Nephron progenitor cell (in vitro differentiated cells): ENCODE data around the gene NOS2.

ENCODE experiments used
- DNase-seq: peaks from one replicate; pipeline ENCODE4 v3.0.0; 2021
- H3K27ac Mint-ChIP-seq: 2 replicates; pipeline ENCODE4 v1.8.0; 2021; ENCODE audit warnings: mild to moderate bottlenecking, moderate library complexity, mixed read lengths
- H3K27me3 Mint-ChIP-seq: 2 replicates; pipeline ENCODE4 v1.8.0; 2021; ENCODE audit warnings: mild to moderate bottlenecking, low read depth, mixed read lengths; ENCODE audit not compliant: poor library complexity
- H3K36me3 Mint-ChIP-seq: 2 replicates; pipeline ENCODE4 v1.8.0; 2021; ENCODE audit warnings: low read depth, mixed read lengths
- H3K4me1 Mint-ChIP-seq: 2 replicates; pipeline ENCODE4 v1.8.0; 2021; ENCODE audit warnings: mixed read lengths
- H3K4me3 Mint-ChIP-seq: 2 replicates; pipeline ENCODE4 v1.8.0; 2021; ENCODE audit warnings: mild to moderate bottlenecking, moderate library complexity, mixed read lengths
- H3K9me3 Mint-ChIP-seq: 2 replicates; pipeline ENCODE4 v1.8.0; 2021; ENCODE audit warnings: mild to moderate bottlenecking, moderate library complexity, mixed read lengths
- TF ChIP-seq, protein P1 (sequence below): fragments of 200-600 bp; sonication (generic); IDR thresholded peaks from 2 replicates; pipeline ENCODE4 v1.5.0; 2021; ENCODE audit warnings: antibody characterized with exemption

Gene NOS2

DNA sequence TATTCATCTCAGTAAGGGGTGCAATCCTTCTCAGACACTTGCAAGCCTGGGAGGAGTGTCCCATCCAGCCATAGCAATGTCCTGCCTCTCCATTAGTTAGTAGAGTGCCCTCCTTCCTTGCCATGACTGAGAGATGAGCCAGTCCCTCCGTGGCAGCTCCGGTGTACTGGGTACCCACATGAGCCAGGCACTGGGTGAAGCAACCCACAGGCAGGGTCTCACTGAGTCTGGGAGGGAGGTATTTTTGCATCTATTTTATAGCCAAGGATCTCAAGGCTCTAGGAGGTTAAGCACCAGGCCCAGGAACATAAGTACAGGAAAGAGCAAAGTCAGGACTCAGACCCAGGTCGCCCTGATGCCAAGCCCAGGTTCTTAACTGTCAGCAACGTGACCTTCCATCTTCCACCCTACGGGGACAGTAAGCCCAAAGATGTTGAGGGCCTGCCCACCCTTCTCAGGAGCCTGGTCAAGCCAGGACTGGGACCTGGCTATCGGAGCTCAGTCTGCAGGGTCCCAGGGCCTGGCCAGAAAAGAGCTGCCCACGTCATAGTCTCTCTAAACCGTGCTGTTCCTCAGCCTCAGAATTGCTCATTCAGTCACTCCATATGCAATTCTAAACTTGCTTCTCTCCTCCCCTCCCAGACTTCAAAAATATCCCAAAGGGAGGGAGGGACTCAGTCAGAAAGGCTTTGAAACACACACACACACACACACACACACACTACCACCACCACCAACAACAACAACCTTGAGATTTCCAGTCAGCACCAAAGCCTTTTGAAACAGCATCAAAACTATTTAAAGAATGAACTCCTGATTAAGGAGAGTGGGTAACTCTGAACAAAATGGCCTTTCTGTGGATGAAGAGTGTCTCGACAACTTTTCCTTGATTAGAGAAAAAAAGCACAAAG, 16.6 kb downstream of the NOS2 start:
- Mint-ChIP-seq H3K27ac (no peak overlapping the region), H3K36me3 (no peaks in the 10 kb centered on the region), H3K4me3 (no peak overlapping the region), H3K27me3 (peaks cover 7% of the 10 kb centered on the region), H3K4me1 (no peaks in the 10 kb centered on the region), H3K9me3 (no peaks in the 10 kb centered on the region)
- TF ChIP-seq, protein P1, sequence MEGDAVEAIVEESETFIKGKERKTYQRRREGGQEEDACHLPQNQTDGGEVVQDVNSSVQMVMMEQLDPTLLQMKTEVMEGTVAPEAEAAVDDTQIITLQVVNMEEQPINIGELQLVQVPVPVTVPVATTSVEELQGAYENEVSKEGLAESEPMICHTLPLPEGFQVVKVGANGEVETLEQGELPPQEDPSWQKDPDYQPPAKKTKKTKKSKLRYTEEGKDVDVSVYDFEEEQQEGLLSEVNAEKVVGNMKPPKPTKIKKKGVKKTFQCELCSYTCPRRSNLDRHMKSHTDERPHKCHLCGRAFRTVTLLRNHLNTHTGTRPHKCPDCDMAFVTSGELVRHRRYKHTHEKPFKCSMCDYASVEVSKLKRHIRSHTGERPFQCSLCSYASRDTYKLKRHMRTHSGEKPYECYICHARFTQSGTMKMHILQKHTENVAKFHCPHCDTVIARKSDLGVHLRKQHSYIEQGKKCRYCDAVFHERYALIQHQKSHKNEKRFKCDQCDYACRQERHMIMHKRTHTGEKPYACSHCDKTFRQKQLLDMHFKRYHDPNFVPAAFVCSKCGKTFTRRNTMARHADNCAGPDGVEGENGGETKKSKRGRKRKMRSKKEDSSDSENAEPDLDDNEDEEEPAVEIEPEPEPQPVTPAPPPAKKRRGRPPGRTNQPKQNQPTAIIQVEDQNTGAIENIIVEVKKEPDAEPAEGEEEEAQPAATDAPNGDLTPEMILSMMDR, result no peak
- no peak for DNase-seq

DNA sequence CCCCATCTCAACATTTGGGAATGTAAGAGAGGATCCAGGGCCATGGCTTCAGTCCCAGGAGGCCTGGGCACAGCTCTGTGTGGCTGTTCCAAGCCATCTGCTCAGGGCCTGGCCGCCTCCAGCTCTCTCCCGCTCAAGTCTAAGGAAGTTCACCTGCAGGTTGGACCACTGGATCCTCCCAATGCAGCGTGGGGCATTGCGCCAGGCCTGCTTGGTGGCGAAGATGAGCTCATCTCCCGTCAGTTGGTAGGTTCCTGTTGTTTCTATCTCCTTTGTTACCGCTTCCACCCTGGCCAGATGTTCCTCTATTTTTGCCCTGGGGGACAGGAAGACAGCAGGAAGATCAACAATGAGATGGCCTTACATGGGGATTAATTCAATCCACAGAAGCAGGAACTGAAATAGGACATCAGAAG, 17.5 kb downstream of the NOS2 start:
- TF ChIP-seq, protein P1, result no peak
- H3K27ac Mint-ChIP-seq, result no peak overlapping the region
- no peaks in the 10 kb centered on the region for H3K4me1 Mint-ChIP-seq
- H3K9me3 Mint-ChIP-seq, result no peaks in the 10 kb centered on the region
- no peak overlapping the region for H3K4me3 Mint-ChIP-seq
- no peak for DNase-seq
- no peaks in the 10 kb centered on the region for H3K36me3 Mint-ChIP-seq
- H3K27me3 Mint-ChIP-seq, result peaks cover 7% of the 10 kb centered on the region

DNA sequence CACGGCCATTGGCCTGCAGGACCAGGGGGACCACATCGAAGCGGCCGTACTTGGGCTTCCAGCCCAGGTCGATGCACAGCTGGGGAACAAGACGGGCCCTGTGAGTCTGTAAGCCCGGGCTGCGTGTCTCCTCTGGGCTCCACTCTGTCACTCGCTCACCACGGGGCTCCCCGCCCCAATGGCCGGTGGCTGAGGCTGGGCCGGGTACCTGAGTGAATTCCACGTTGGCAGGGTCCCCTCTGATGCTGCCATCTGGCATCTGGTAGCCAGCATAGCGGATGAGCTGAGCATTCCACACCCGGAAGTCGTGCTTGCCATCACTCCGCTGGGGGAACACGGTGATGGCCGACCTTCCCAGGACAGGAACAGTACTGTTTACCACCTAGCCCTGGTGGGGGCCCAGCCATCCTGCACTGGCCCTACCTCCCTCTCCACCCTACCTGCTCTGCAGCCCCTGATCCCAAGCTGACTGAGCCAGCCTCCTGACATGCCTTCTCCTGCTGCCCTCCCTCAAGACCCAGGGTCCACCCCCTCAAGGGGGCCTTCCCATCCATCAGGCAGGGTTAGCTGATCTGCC, 19.4 kb downstream of the NOS2 start:
- DNase-seq, result no peak
- peaks cover 4% of the 10 kb centered on the region for H3K27me3 Mint-ChIP-seq
- no peaks in the 10 kb centered on the region for H3K4me1 Mint-ChIP-seq
- H3K9me3 Mint-ChIP-seq, result no peaks in the 10 kb centered on the region
- H3K27ac Mint-ChIP-seq, result no peak overlapping the region
- H3K4me3 Mint-ChIP-seq, result no peak overlapping the region
- TF ChIP-seq, protein P1, result no peak
- H3K36me3 Mint-ChIP-seq, result no peaks in the 10 kb centered on the region

DNA sequence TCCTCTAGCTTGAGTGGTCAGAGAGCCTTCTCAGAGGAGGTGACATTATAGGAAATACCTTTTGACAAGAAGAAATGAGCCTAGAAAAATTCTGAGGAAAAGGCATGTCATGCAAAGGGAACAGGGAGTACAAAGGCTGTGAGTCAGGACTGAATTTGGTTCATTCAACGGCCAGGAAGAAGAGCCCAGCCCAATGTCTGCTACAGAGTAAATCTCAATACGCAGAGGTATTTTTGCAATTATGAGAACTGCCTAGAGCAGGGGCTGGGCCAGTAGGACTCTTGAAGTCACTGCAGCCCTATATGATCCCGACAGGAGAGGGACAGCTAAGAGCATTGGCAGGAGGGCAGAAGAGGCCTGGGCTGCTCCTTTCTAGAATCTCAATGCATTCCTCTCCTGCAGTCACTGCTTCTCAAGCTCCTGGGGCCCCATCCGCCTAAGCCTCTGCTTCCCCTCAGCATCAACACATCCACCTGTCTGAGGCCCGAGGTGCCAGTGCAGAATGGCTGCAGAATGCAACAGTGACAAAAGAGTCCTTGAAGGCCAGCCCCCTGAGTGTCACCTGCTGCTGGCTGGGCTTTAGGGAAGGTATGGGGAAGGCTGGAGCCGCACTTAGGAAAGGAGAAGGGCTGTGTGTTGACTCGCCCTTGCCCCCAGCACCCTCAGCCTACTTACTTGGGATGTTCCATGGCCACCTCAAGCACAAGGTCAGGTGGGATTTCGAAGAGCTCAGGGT, 20.1 kb downstream of the NOS2 start:
- peaks cover 8% of the 10 kb centered on the region for H3K27me3 Mint-ChIP-seq
- TF ChIP-seq, protein P1, result no peak
- no peak for DNase-seq
- no peak overlapping the region for H3K27ac Mint-ChIP-seq
- H3K9me3 Mint-ChIP-seq, result no peaks in the 10 kb centered on the region
- H3K36me3 Mint-ChIP-seq, result no peaks in the 10 kb centered on the region
- H3K4me3 Mint-ChIP-seq, result no peak overlapping the region
- H3K4me1 Mint-ChIP-seq, result no peaks in the 10 kb centered on the region

DNA sequence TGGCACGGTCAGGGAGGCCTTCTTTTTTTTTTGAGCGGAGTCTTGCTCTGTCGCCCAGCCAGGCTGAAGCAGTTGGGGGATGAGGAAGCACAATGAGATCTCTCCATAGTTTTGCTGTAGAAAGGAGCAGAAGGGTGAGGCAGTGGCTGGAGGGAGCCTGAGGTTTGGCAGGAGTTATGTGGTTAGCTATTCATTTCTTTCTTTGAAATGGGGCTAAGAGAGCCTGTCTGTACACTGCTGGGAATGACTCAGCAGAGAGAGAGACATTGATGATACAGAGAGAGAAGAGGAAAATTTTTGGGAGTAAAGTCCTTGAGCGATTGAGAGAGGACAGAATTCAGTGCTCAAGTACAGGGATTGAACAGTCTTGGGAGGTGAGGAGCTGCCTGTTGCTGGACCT, 22.1 kb downstream of the NOS2 start:
- TF ChIP-seq, protein P1, result no peak
- Mint-ChIP-seq H3K4me3 (no peak overlapping the region), H3K36me3 (no peaks in the 10 kb centered on the region), H3K9me3 (no peaks in the 10 kb centered on the region), H3K4me1 (no peaks in the 10 kb centered on the region), H3K27ac (no peak overlapping the region), H3K27me3 (peaks cover 17% of the 10 kb centered on the region)
- no peak for DNase-seq
